GM21526 (cell line): ENCODE results near the gene CDC23.
"Not testable (repeated sequence)": the region's sequence is repeated elsewhere in the genome, so short reads cannot be mapped to it uniquely, and the experiment has no call there.

ENCODE experiments used
- ATAC-seq: cut with Tn5 transposase; IDR thresholded peaks from one replicate; pipeline ENCODE4 v1.9.1; 2021; ENCODE audit warnings: moderate library complexity; ENCODE audit not compliant: unreplicated experiment, low FRiP score

Gene CDC23

GRCh38 chr5:138213161-138214029, at the start of gene CDC23:
Gene CDC23, minus strand, starts transcription at chr5:138213323. Its CDS starts 11 bp downstream, at chr5:138213312.
- peak; percentile 96 for ATAC-seq

GRCh38 chr5:138258704-138259292, 45.7 kb upstream of the CDC23 start:
- no peak for ATAC-seq

GRCh38 chr5:138257583-138257982, 44.5 kb upstream of the CDC23 start:
- ATAC-seq = no peak

- ATAC-seq = no peak
Observed at GRCh38 chr5:138252944-138253343, 39.8 kb upstream of the CDC23 start.

GRCh38 chr5:138247800-138248199, 34.7 kb upstream of the CDC23 start:
- ATAC-seq = not testable (repeated sequence)

GRCh38 chr5:138246822-138247221, 33.7 kb upstream of the CDC23 start:
- no peak for ATAC-seq

GRCh38 chr5:138246334-138246733, 33.2 kb upstream of the CDC23 start:
- no peak for ATAC-seq

GRCh38 chr5:138245717-138246116, 32.6 kb upstream of the CDC23 start:
- no peak for ATAC-seq

GRCh38 chr5:138243794-138244193, 30.7 kb upstream of the CDC23 start:
- ATAC-seq = no peak

GRCh38 chr5:138241688-138242571, 28.8 kb upstream of the CDC23 start:
- ATAC-seq = no peak

- ATAC-seq = no peak
Observed at GRCh38 chr5:138240650-138241385, 27.7 kb upstream of the CDC23 start.

- no peak for ATAC-seq
Observed at GRCh38 chr5:138238034-138238433, 24.9 kb upstream of the CDC23 start.

- ATAC-seq = no peak
Observed at GRCh38 chr5:138234651-138235050, 21.5 kb upstream of the CDC23 start.

GRCh38 chr5:138233280-138233679, 20.2 kb upstream of the CDC23 start:
- ATAC-seq = no peak

- no peak for ATAC-seq
Observed at GRCh38 chr5:138230981-138231589, 18.0 kb upstream of the CDC23 start.

GRCh38 chr5:138230261-138230660, 17.1 kb upstream of the CDC23 start:
- ATAC-seq = no peak

GRCh38 chr5:138229387-138229786, 16.3 kb upstream of the CDC23 start:
- ATAC-seq = no peak

- ATAC-seq = no peak
Observed at GRCh38 chr5:138226910-138227309, 13.8 kb upstream of the CDC23 start.

- ATAC-seq = no peak
Observed at GRCh38 chr5:138224712-138225111, 11.6 kb upstream of the CDC23 start.

GRCh38 chr5:138223532-138223931, 10.4 kb upstream of the CDC23 start:
- ATAC-seq = no peak
